NCI-H2171 (cell line): ENCODE measurements around the gene TMEM145.
"Not testable (repeated sequence)": the region's sequence is repeated elsewhere in the genome, so short reads cannot be mapped to it uniquely, and the experiment has no call there.

Experiments used
- DNase-seq: peaks from one replicate; lab custom pipeline; 2025; lab: John Stamatoyannopoulos, UW

Gene TMEM145

DNA sequence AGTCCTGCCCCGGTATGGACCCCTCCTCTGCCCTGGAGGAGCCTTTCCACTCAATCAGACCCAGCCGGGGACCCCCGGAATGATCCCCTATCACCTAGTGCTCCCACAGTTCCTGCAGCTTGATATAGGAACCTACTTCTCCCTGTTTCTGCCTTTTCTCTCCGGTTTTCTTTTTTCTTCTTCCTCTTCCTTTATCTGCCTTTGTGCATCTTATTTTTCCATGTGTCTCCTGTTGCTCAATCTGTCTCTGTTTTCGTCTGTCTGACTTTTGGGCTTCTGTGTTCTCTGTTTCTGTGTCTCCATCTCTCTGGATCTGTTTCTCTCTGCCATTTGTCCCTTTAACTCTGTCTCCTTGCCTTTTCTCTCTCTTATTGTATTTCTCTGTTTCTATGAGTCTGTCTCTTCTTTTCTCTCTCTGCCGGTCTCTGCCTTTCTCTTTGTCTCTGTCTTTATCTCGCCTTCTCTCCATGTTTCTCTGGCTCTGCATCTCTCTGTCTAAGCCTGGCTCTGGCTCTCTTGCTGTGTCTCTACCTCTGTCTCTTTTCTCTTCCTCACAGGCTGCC is 22.3 kb downstream of the TMEM145 start:
- no peak for DNase-seq

GRCh38 chr19:42335971-42336370 is 22.9 kb downstream of the TMEM145 start:
- no peak for DNase-seq

DNA sequence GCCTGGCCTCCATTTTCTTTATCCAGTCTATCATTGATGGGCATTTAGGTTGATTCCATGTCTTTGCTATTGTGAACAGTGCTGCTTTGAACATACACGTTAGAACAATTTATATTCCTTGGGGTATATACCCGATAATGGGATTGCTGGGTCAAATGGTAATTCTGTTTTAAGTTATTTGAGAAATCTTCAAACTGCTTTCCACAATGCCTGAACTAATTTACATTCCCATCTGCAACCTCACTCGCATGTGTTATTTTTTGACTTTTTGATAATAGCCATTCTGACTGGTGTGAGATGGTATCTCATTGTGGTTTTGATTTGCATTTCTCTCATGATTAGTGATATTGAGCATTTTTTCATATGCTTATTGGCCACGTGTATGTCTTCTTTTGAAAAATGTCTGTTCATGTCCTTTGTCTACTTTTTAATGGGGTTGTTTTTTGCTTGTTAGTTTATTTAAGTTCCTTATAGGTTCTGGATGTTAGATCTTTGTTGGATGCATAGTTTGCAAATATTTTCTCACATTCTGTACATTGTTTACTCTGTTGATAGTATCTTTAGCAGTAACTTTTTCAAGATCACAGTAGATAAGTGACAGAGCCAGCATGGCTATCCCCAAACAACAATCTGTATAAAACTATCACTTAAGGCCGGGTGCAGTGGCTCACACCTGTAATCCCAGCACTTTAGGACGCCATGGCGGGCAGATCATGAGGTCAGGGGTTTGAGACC is 26.2 kb downstream of the TMEM145 start:
- DNase-seq: not testable (repeated sequence)

DNA sequence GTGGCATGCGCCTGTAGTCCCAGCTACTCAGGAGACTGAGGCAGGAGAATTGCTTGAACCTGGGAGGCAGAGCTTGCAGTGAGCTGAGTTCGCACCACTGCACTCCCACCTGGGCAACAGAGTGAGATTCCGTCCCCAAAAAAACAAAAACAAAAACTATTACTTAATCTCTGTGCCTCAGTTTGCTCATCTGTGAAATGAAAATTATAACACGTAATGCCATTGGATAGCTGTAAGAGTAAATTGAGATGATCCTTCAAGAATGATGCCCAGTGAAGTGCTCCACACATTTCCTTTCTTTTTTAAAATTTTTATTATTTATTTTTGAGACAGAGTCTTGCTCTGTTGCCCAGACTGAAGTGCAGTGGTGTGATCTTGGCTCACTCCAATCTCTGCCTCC is 26.8 kb downstream of the TMEM145 start:
- DNase-seq: not testable (repeated sequence)

DNA sequence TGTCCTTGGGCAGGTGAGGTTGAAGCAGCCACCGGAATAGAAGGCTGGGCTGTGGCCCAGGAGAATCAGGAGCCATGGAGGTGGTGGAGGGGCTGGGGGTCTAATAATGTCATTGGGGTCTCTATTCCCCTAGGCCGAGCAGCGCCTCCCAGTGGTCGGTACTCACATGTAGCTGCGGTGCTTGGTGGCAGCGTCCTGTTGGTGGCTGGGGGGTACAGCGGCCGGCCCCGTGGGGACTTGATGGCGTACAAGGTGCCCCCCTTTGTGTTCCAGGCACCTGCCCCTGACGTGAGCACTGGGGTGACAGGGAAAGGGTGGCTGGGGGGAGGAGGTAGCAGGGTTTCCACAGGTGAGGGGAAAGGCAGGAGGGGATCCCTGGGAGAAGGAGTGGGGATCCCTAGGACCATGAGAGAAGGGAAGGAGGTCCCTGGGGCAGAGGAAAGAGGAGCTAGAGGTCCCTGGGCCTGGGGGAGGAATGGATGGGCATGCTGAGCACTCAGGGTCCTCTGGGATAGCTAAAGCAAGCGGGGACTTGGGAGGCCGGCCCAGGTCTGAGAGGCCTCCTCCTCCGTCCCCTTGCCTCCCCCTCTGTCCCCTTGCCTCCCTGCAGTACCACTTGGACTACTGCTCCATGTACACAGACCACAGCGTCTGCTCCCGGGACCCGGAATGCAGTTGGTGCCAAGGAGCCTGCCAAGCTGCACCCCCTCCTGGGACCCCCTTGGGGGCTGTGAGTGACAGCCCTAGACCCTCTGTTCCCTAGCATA is 30.4 kb downstream of the TMEM145 start:
- DNase-seq: no peak

DNA sequence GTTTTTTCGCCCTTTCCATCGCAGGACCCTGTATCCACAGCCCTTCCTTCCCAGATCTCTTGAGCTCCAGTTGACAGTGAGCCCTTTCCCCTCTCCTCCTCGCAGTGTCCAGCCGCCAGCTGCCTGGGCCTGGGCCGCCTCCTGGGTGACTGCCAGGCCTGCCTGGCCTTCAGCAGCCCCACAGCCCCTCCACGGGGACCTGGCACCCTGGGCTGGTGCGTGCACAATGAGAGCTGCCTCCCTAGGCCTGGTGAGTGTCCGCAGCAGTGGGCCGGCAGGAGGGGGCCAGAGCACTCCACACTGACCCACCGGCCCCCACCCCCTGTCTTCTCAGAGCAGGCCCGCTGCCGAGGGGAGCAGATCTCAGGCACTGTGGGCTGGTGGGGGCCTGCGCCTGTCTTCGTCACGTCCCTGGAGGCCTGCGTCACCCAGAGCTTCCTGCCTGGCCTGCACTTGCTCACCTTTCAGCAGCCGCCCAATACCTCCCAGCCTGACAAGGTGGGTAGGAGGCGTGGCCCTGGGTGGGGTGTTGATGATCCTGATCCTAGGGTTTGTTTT is 31.3 kb downstream of the TMEM145 start:
- DNase-seq: no peak

GRCh38 chr19:42345191-42345812 is 32.2 kb downstream of the TMEM145 start:
- no peak for DNase-seq

GRCh38 chr19:42348211-42348610 is 35.1 kb downstream of the TMEM145 start:
- DNase-seq: no peak

- DNase-seq: no peak
These were observed 36.4 kb downstream of the TMEM145 start for GRCh38 chr19:42349378-42350107.

- DNase-seq: no peak
These were observed 37.3 kb downstream of the TMEM145 start for GRCh38 chr19:42350417-42350816.

DNA sequence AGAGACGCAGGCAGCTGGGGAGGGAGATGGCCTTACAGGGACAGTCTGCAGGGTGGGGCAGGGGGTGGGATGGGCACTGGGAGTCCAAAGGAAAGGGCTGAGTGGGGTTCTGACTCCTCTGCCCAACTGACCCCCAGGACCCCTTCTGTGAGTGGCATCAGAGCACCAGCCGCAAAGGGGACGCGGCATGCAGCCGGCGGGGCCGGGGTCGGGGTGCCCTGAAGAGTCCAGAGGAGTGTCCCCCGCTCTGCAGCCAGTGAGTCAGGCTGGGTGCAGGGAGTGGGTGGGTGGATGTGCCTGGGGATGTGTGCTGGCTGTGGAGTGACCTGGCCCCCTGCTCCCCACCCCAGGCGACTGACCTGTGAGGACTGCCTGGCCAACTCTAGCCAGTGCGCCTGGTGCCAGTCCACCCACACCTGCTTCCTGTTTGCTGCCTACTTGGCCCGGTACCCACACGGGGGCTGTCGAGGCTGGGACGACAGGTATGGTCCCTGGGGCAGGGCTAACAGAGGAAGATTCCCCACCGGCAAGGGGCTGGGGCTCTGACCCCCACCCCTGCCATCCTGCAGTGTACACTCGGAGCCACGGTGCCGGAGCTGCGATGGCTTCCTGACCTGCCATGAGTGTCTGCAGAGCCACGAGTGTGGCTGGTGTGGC is 38.1 kb downstream of the TMEM145 start:
- DNase-seq: no peak

DNA sequence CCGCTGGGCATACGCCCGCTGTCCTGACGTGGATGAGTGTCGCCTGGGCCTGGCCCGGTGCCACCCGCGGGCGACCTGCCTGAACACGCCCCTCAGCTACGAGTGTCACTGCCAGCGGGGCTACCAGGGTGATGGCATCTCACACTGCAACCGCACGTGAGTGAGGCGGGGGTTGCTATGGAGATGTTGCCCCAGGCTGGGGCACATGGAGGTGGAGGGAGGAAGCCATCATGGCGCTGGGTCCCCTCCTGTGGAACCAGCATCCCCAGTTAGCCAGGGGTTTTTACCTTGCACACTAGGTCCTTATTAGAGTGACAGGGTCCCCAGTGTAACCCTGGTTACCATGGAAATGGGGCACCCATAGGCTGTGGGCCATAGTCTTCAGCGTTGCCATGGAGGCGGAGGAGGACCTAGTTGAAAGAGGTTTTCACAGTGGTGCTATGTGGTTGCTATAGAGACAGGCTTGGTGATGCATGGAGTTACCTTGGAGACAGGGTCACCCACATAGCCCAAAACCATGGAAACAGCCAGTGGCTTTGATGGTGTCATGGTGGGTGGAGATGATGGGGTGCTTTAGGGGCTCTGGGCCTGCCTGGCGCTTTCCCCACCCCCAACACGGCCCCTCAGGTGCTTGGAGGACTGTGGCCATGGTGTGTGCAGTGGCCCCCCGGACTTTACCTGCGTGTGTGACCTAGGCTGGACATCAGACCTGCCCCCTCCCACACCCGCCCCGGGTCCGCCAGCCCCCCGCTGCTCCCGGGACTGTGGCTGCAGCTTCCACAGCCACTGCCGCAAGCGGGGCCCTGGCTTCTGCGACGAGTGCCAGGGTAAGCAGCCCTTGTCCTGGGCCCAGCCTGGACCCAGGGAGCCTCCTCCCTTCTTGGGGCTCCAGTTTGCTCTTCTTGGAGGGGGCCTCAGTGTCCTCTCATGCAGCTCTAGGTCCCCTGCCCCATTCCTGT is 39.5 kb downstream of the TMEM145 start:
- DNase-seq: peak; percentile 37

GRCh38 chr19:42353341-42354015 is 40.4 kb downstream of the TMEM145 start:
- DNase-seq: no peak

DNA sequence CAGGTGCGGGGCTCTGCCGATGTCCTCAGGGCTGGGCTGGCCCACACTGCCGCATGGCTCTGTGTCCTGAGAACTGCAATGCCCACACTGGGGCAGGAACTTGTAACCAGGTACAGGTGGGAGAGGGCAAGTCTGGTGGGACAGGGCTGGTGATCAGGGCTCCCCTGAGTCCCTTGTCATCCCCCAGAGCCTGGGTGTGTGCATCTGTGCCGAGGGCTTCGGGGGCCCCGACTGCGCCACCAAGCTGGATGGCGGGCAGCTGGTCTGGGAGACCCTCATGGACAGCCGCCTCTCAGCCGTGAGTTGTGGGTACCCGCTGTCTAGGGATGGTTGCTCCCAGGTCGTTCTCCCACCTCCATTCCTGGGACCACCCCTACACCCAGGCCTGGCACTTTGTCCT is 42.8 kb downstream of the TMEM145 start:
- no peak for DNase-seq

GRCh38 chr19:42356686-42357085 is 43.6 kb downstream of the TMEM145 start:
- no peak for DNase-seq

DNA sequence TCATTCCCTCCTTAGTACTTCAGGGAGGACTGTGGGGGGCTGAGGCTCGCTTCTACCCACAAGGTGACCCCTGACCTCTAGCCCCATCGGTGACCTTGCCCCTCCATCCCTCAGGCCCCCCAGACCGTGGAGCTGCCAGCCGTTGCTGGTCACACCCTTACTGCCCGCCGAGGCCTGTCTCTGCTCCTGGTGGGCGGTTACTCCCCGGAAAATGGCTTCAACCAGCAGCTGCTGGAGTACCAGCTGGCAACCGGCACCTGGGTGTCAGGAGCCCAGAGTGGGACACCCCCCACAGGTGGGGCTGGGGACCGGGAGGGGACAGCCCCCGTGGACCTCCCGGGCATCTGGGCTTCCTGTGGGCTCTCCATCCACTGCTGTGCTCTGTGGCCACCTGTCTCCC is 44.2 kb downstream of the TMEM145 start:
- DNase-seq: no peak

- no peak for DNase-seq
These were observed 47.9 kb downstream of the TMEM145 start for GRCh38 chr19:42360787-42361544.

GRCh38 chr19:42361545-42361910 is 48.4 kb downstream of the TMEM145 start:
- DNase-seq: no peak

DNA sequence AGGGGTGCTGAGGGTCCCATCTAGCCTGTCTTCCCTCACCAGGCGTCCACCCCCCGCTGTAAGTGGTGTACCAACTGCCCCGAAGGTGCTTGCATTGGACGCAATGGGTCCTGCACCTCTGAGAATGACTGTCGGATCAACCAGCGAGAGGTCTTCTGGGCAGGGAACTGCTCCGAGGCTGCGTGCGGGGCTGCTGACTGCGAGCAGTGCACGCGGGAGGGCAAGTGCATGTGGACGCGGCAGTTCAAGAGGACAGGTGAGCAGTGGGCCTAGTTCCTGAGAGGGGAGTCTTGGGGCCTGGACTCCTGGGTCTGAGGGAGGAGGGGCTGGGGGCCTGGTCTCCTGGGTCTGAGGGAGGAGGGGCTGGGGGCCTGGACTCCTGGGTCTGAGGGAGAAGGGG is 49.2 kb downstream of the TMEM145 start:
- DNase-seq: no peak
